HepG2 (cell line): ENCODE measurements around the gene FDPS. TPM values are rescaled to one million over a fixed set of nuclear protein-coding genes. Genes with fewer than 3 reads are reported as not detected.

ENCODE experiments used
- ATF7 ChIP-seq, 2 experiments: fragments of 450-650 bp in 1 of 2; sonication (generic) in 1 of 2; formaldehyde crosslinking in 1 of 2; IDR thresholded peaks; 2 replicates each; pipeline versions ENCODE4 v1.4.0 to v1.6.1; 2016 to 2020; ENCODE audit warnings: antibody characterized with exemption in 1 of 2, mild to moderate bottlenecking in 1 of 2, missing genetic modification reagents in 1 of 2
- CREM ChIP-seq, 2 experiments: sonication (generic) in 1 of 2; formaldehyde crosslinking in 1 of 2; IDR thresholded peaks; 2 replicates each; pipeline versions ENCODE4 v1.4.0 to v1.6.1; 2016 to 2020; ENCODE audit warnings: antibody characterized with exemption in 1 of 2, mild to moderate bottlenecking in 1 of 2, missing genetic modification reagents in 1 of 2
- FOXC1 ChIP-seq: sonication (generic); formaldehyde crosslinking; IDR thresholded peaks from 2 replicates; pipeline ENCODE4 v1.8.0; 2022; ENCODE audit warnings: mild to moderate bottlenecking, missing genetic modification reagents, borderline replicate concordance
- HOXA3 ChIP-seq: sonication (generic); formaldehyde crosslinking; IDR thresholded peaks from 2 replicates; pipeline ENCODE4 v1.5.0; 2020; ENCODE audit warnings: missing genetic modification reagents
- KAT8 ChIP-seq: IDR thresholded peaks from 2 replicates; pipeline ENCODE4 v1.6.1; 2016; ENCODE audit warnings: missing genetic modification reagents, missing compliant biosample characterization
- SAFB2 ChIP-seq: sonication (generic); formaldehyde crosslinking; IDR thresholded peaks from 2 replicates; pipeline ENCODE4 v1.5.1; 2020; ENCODE audit warnings: missing genetic modification reagents, low read depth, mild to moderate bottlenecking, borderline replicate concordance
- THYN1 ChIP-seq: sonication (generic); formaldehyde crosslinking; IDR thresholded peaks from 2 replicates; pipeline ENCODE4 v1.8.1; 2023; ENCODE audit warnings: low read depth, mild to moderate bottlenecking, moderate library complexity, missing genetic modification reagents, borderline replicate concordance
- U2AF1 ChIP-seq: fragments of 200-400 bp; formaldehyde crosslinking; optimal IDR thresholded peaks from 2 replicates; pipeline ENCODE3; 2017; ENCODE audit warnings: mild to moderate bottlenecking, low read depth, low read length
- ZNF234 ChIP-seq: sonication (generic); formaldehyde crosslinking; conservative IDR thresholded peaks from 2 replicates; pipeline ENCODE4 v1.5.1; 2020; ENCODE audit warnings: mild to moderate bottlenecking, missing genetic modification reagents
- ZNF296 ChIP-seq: sonication (generic); formaldehyde crosslinking; conservative IDR thresholded peaks from 2 replicates; pipeline ENCODE4 v1.5.0; 2020; ENCODE audit warnings: mild to moderate bottlenecking, missing genetic modification reagents
- ZNF326 ChIP-seq: sonication (generic); formaldehyde crosslinking; IDR thresholded peaks from 2 replicates; pipeline ENCODE4 v1.4.0; 2020; ENCODE audit warnings: missing genetic modification reagents, borderline replicate concordance
- ZNF556 ChIP-seq: sonication (generic); formaldehyde crosslinking; IDR thresholded peaks from 2 replicates; pipeline ENCODE4 v1.4.0; 2020; ENCODE audit warnings: mild to moderate bottlenecking, missing genetic modification reagents, borderline replicate concordance
- polyA plus RNA-seq, 8 experiments: library from polyadenylated mRNA; depleted of rRNA in 3 of 8; stranded (reverse) in 7 of 8; unstranded in 1 of 8; fragments of >200 nt; fragmentation: Illumina TruSeq in 4 of 8; extraction: Trizol in 4 of 8; gene quantifications; 2 replicates each; pipeline versions ENCODE4 v1.2.1 to v1.2.3, GENCODE V29; 2011 to 2016; ENCODE audit warnings: low read depth in 4 of 8, missing spikeins in 1 of 8, mixed read lengths in 1 of 8; ENCODE audit not compliant: insufficient read depth in 1 of 8
- total RNA-seq, 5 experiments: library from RNA; depleted of rRNA; stranded (reverse); fragments of >200 nt; fragmentation: Illumina TruSeq; extraction: Trizol; gene quantifications; 2 replicates each; pipeline ENCODE4 v1.2.3, GENCODE V29; 2016; ENCODE audit warnings: low read depth in 1 of 5
- TF ChIP-seq, protein P1 (sequence below): sonication (generic); formaldehyde crosslinking; IDR thresholded peaks from 2 replicates; pipeline ENCODE4 v1.5.0; 2020; ENCODE audit warnings: missing genetic modification reagents
- TF ChIP-seq, protein P2 (sequence below): sonication (generic); formaldehyde crosslinking; IDR thresholded peaks from 2 replicates; pipeline ENCODE4 v1.5.0; 2020; ENCODE audit warnings: missing genetic modification reagents, mild to moderate bottlenecking, borderline replicate concordance
- TF ChIP-seq, protein P3 (sequence below): sonication (generic); formaldehyde crosslinking; IDR thresholded peaks from 2 replicates; pipeline ENCODE4 v1.5.1; 2020; ENCODE audit warnings: mild to moderate bottlenecking, missing genetic modification reagents
- TF ChIP-seq, protein P4 (sequence below): sonication (generic); formaldehyde crosslinking; IDR thresholded peaks from 2 replicates; pipeline ENCODE4 v1.5.1; 2020; ENCODE audit warnings: mild to moderate bottlenecking, missing genetic modification reagents, moderate library complexity

The FDPS gene
- total and polyA plus RNA-seq, 2 of the 13 experiments (the other 11 are each of a cell fraction or from before 2014, with no cell fraction given): 264 to 519 TPM

DNA sequence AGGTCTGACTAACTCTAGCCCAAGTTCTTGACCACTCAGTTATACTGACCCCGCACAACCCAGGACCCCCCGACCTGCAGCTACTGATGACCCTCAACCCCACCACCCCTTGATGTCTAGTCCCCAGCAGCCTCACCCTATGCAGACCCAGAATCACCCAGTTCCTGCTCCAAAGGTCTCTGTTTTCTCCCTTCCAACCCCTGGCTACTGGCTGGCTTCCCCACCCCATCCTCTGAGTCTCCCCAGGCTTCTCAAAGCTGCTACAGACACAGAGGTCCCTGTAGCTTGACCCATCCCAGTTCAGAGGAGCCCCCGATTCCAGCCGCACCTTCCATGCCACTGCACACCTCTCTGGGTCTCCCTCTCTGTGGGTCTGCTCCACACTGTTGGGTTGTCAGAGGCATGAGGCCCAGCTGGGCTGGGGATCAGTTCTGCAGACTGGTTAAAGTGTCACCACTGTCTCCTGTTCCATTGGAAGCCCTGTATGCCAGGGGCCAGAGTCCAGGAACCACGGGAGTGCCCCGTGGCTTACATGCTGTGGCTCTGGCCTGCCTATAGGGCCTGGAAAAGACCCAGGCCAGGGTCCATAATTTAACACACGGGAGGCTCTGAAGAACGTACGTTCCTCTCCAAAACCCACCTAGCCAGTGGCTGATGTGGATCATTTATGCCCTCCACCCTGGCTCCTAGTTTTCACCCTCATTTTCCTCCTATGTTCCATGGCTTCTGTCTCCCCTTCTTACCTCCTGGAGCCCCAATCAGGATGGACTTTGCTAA lies 7.9 kb upstream of the FDPS start (continued):
- TF ChIP-seq, protein P1, sequence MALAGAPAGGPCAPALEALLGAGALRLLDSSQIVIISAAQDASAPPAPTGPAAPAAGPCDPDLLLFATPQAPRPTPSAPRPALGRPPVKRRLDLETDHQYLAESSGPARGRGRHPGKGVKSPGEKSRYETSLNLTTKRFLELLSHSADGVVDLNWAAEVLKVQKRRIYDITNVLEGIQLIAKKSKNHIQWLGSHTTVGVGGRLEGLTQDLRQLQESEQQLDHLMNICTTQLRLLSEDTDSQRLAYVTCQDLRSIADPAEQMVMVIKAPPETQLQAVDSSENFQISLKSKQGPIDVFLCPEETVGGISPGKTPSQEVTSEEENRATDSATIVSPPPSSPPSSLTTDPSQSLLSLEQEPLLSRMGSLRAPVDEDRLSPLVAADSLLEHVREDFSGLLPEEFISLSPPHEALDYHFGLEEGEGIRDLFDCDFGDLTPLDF (CRISPR knock-in tag): peak; percentile 53; the same call in 1 of the 2 replicates
- TF ChIP-seq THYN1 (CRISPR knock-in tag): peak; percentile 31; the same call in 1 of the 2 replicates
- peak; percentile 57; the same call in 1 of the 2 replicates for TF ChIP-seq CREM (IDR thresholded peaks at IDR 0.05)
- no peak for TF ChIP-seq CREM (CRISPR knock-in tag; IDR thresholded peaks at IDR 0.05)
- TF ChIP-seq, protein P2, sequence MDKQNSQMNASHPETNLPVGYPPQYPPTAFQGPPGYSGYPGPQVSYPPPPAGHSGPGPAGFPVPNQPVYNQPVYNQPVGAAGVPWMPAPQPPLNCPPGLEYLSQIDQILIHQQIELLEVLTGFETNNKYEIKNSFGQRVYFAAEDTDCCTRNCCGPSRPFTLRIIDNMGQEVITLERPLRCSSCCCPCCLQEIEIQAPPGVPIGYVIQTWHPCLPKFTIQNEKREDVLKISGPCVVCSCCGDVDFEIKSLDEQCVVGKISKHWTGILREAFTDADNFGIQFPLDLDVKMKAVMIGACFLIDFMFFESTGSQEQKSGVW: no peak
- TF ChIP-seq SAFB2: no peak; the same call in 1 of the 2 replicates
- no peak for TF ChIP-seq ZNF296 (CRISPR knock-in tag)
- peak; percentile 95 for TF ChIP-seq ZNF556
- peak; percentile 87 for TF ChIP-seq HOXA3 (CRISPR knock-in tag)
- TF ChIP-seq, protein P3, sequence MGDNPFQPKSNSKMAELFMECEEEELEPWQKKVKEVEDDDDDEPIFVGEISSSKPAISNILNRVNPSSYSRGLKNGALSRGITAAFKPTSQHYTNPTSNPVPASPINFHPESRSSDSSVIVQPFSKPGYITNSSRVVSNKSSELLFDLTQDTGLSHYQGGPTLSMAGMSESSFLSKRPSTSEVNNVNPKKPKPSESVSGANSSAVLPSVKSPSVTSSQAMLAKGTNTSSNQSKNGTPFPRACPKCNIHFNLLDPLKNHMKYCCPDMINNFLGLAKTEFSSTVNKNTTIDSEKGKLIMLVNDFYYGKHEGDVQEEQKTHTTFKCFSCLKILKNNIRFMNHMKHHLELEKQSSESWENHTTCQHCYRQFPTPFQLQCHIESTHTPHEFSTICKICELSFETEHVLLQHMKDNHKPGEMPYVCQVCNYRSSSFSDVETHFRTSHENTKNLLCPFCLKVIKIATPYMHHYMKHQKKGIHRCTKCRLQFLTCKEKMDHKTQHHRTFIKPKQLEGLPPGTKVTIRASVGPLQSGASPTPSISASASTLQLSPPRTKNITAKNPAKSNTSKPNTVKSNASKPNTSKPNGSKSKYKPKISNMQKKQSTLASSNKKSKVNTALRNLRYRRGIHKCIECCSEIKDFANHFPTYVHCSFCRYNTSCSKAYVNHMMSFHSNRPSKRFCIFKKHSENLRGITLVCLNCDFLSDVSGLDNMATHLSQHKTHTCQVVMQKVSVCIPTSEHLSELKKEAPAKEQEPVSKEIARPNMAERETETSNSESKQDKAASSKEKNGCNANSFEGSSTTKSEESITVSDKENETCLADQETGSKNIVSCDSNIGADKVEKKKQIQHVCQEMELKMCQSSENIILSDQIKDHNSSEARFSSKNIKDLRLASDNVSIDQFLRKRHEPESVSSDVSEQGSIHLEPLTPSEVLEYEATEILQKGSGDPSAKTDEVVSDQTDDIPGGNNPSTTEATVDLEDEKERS (CRISPR knock-in tag): no peak
- TF ChIP-seq ATF7 (IDR thresholded peaks at IDR 0.05): no peak
- 0 out of 2 replicates have a peak, but pooled peaks have one; percentile 50 for TF ChIP-seq ATF7 (CRISPR knock-in tag; IDR thresholded peaks at IDR 0.05)
- TF ChIP-seq ZNF326 (CRISPR knock-in tag): no peak
- no peak for TF ChIP-seq U2AF1
- TF ChIP-seq KAT8 (CRISPR knock-in tag): peak; percentile 63; the same call in 1 of the 2 replicates
- TF ChIP-seq FOXC1: peak; percentile 91
- no peak for TF ChIP-seq ZNF234
- TF ChIP-seq, protein P4, sequence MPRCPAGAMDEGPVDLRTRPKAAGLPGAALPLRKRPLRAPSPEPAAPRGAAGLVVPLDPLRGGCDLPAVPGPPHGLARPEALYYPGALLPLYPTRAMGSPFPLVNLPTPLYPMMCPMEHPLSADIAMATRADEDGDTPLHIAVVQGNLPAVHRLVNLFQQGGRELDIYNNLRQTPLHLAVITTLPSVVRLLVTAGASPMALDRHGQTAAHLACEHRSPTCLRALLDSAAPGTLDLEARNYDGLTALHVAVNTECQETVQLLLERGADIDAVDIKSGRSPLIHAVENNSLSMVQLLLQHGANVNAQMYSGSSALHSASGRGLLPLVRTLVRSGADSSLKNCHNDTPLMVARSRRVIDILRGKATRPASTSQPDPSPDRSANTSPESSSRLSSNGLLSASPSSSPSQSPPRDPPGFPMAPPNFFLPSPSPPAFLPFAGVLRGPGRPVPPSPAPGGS (CRISPR knock-in tag): peak; percentile 97
